GM13977 (cell line): ENCODE measurements around the gene MRPL11.

Source experiments
- DNase-seq: peaks from one replicate; pipeline ENCODE4 v3.0.0; 2012; ENCODE audit warnings: low spot score
- CTCF ChIP-seq: IDR thresholded peaks from 2 replicates; pipeline ENCODE4 v1.5.1; 2012; ENCODE audit warnings: mild to moderate bottlenecking, control low read depth; ENCODE audit not compliant: insufficient read depth; ENCODE audit errors: extremely low read depth, missing control alignments
- in situ Hi-C: fragments of 300-500 bp; cut with MboI; formaldehyde crosslinking; loops from one replicate; pipeline ENCODE4 v1.12.0; 2022; ENCODE audit warnings: low sequenced_read_pairs, low pct_unique_long_range_greater_than_20kb, mixed read lengths, inconsistent platforms; ENCODE audit not compliant: unreplicated experiment

The MRPL11 gene

GRCh38 chr11:66462010-66462409, 23.4 kb upstream of the MRPL11 start:
- no peak for DNase-seq
- TF ChIP-seq CTCF, result no peak
- in situ Hi-C loops, result no loop called here

GRCh38 chr11:66459138-66459778, 20.6 kb upstream of the MRPL11 start:
- no peak for TF ChIP-seq CTCF
- in situ Hi-C loops, result no loop called here
- no peak for DNase-seq

- in situ Hi-C loops, result no loop called here
- no peak for TF ChIP-seq CTCF
- DNase-seq, result no peak
Measured at GRCh38 chr11:66457826-66458225, 19.2 kb upstream of the MRPL11 start.

GRCh38 chr11:66454828-66455227, 16.2 kb upstream of the MRPL11 start:
- in situ Hi-C loops, result no loop called here
- no peak for TF ChIP-seq CTCF
- no peak for DNase-seq

GRCh38 chr11:66454247-66454646, 15.6 kb upstream of the MRPL11 start:
- in situ Hi-C loops, result no loop called here

GRCh38 chr11:66451663-66452062, 13.0 kb upstream of the MRPL11 start:
- no peak for DNase-seq
- in situ Hi-C loops, result no loop called here
- TF ChIP-seq CTCF, result no peak

More at GRCh38 chr11:66454247-66454646, 15.6 kb upstream of the MRPL11 start:
- DNase-seq, result no peak
- TF ChIP-seq CTCF, result no peak
